CD4-positive, alpha-beta T cell (primary cell): ENCODE measurements around the gene TLR9. TPM values are rescaled to one million over a fixed set of nuclear protein-coding genes. Genes with fewer than 3 reads are reported as not detected.
A peak's percentile ranks its signal among the peaks of the same experiment; 100 is the strongest.

ENCODE experiments used
- ATAC-seq: fragments of 200-7000 bp; cut with Tn5 transposase; one replicate; pipeline ENCODE4 v1.10.0; 2022; ENCODE audit warnings: mild to moderate bottlenecking; ENCODE audit not compliant: poor library complexity
- CTCF ChIA-PET: fragments of 350-600 bp; sonication (Branson Sonifier 250); formaldehyde crosslinking; loops from one replicate; lab custom pipeline; 2021; ENCODE audit warnings: antibody characterized with exemption, inconsistent platforms; lab: Charles Lee
- POLR2A ChIA-PET: fragments of 350-600 bp; sonication (Branson Sonifier 250); formaldehyde crosslinking; loops from one replicate; lab custom pipeline; 2021; ENCODE audit warnings: antibody characterized with exemption, inconsistent platforms; lab: Charles Lee
- DNase-seq, 14 experiments: peaks; one replicate each; pipeline ENCODE4 v3.0.0-alpha.2; 2013 to 2020; ENCODE audit warnings: mixed read lengths in 2 of 14
- H3K27ac ChIP-seq, 2 donors: one replicate each; pipeline versions ENCODE4 v1.5.1 to v1.7.0; 2013; ENCODE audit warnings: low read length in 2 of 2, low read depth in 1 of 2, mild to moderate bottlenecking in 1 of 2
- H3K27me3 ChIP-seq, 2 experiments: 1 replicate in 1 of 2; 2 replicates in 1 of 2; pipeline versions ENCODE4 v1.6.1 to v1.7.0; 2013; ENCODE audit warnings: low read length in 2 of 2, control low read depth in 1 of 2, mild to moderate bottlenecking in 1 of 2, moderate library complexity in 1 of 2; ENCODE audit not compliant: insufficient read depth in 2 of 2, control insufficient read depth in 1 of 2
- H3K36me3 ChIP-seq: one replicate; pipeline ENCODE4 v1.6.1; 2013; ENCODE audit warnings: low read length, control low read depth; ENCODE audit not compliant: insufficient read depth
- H3K4me1 ChIP-seq: one replicate; pipeline ENCODE4 v1.6.1; 2013; ENCODE audit warnings: low read length, control low read depth; ENCODE audit not compliant: insufficient read depth
- H3K4me3 ChIP-seq: one replicate; pipeline ENCODE4 v1.5.1; 2013; ENCODE audit warnings: mild to moderate bottlenecking, low read length, moderate library complexity
- H3K9me3 ChIP-seq, 2 experiments: 1 replicate in 1 of 2; 2 replicates in 1 of 2; pipeline versions ENCODE4 v1.6.1 to v1.7.0; 2013; ENCODE audit warnings: low read length in 2 of 2, mild to moderate bottlenecking in 2 of 2, control low read depth in 1 of 2, moderate library complexity in 1 of 2; ENCODE audit not compliant: control insufficient read depth in 1 of 2, insufficient read depth in 1 of 2
- H3K27ac Mint-ChIP-seq: one replicate; pipeline ENCODE4 v1.8.0; 2020; ENCODE audit warnings: mixed read lengths
- H3K27me3 Mint-ChIP-seq: one replicate; pipeline ENCODE4 v1.8.0; 2021; ENCODE audit warnings: mixed read lengths
- H3K36me3 Mint-ChIP-seq: one replicate; pipeline ENCODE4 v1.8.0; 2021; ENCODE audit warnings: low read depth, mixed read lengths
- H3K4me1 Mint-ChIP-seq: one replicate; pipeline ENCODE4 v1.8.0; 2021; ENCODE audit warnings: low read depth, mixed read lengths
- H3K4me3 Mint-ChIP-seq: one replicate; pipeline ENCODE4 v1.8.0; 2020; ENCODE audit warnings: mild to moderate bottlenecking, mixed read lengths
- H3K9me3 Mint-ChIP-seq: one replicate; pipeline ENCODE4 v1.8.0; 2020; ENCODE audit warnings: mixed read lengths
- intact Hi-C, 2 experiments: fragments of 100-400 bp; cut with DNase I in 1 of 2; cut with micrococcal nuclease in 1 of 2; formaldehyde crosslinking; loops; one replicate each; pipeline versions ENCODE4 v1.15.1 to v1.9.0; 2023 to 2025; cut with DNase I, micrococcal nuclease
- total RNA-seq, 174 experiments: library from RNA in 2 of 174; stranded (reverse) in 2 of 174; gene quantifications; one replicate each; pipeline ENCODE4 v1.2.3 and lab custom pipeline; 2021 to 2026
- TF ChIP-seq, protein P1 (sequence below): fragments of 200-600 bp; IDR thresholded peaks from one replicate; pipeline ENCODE4 v1.8.0; 2022; ENCODE audit warnings: antibody characterized with exemption, mild to moderate bottlenecking

TLR9 gene
- total RNA-seq, 2 experiments from 2014 or later: 0.08 to 0.17 TPM

DNA sequence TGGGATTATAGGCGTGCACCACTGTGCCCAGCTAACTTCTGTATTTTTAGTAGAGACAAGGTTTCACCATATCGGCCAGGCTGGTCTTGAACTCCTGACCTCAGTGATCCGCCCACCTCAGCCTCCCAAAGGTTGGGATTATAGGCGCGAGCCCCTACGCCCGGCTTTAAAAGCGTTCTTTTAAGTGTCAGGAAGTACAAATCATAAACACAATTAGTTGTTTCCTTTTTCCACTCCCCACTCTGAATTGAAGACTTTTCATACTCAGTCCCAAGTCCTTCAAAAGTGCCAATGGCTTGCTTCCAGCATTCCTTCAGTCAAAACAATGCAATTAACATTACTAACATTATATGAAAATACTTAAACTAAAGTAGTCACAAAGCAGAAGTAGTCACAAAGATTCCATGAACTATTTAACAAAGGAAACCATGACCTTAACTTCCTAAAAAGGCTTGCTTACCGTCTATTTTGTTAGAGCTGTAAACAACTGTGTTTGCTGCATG lies 44.9 kb upstream of the TLR9 start:
- H3K27me3 Mint-ChIP-seq: no peaks in the 10 kb centered on the region
- H3K36me3 Mint-ChIP-seq: peaks cover 94% of the 10 kb centered on the region
- no peaks in the 10 kb centered on the region for H3K9me3 ChIP-seq
- peak overlapping the region; percentile 92 for H3K27ac Mint-ChIP-seq
- H3K36me3 ChIP-seq: peaks cover 71% of the 10 kb centered on the region
- peak overlapping the region; percentile 87 for H3K4me3 Mint-ChIP-seq
- H3K9me3 Mint-ChIP-seq: no peaks in the 10 kb centered on the region
- peak overlapping the region; percentile 70 to 75 for H3K27ac ChIP-seq
- CTCF ChIA-PET: interaction anchor here (0.9 to 4.0 kb wide), 10 partner anchors 8 to 69 kb away, joined by 3 to 27 read pairs (median 5); partner anchors contain the start of gene WDR82
- peak overlapping the region; percentile 44 for H3K4me3 ChIP-seq
- POLR2A ChIA-PET: interaction anchor here (0.7 to 5.9 kb wide), 12 partner anchors 9 to 69 kb away, joined by 4 to 131 read pairs (median 8); partner anchors contain the start of genes GLYCTK, PPM1M and TWF2
- no peaks in the 10 kb centered on the region for H3K27me3 ChIP-seq
- peaks cover 91% of the 10 kb centered on the region for H3K4me1 Mint-ChIP-seq
- intact Hi-C loops: loop anchor here (2.0 to 10.0 kb wide), 3 partner anchors 14 to 64 kb away; partner anchors contain the start of gene TWF2 (in 1 of the 2)
- H3K4me1 ChIP-seq: peaks cover 67% of the 10 kb centered on the region
- TF ChIP-seq, protein P1, sequence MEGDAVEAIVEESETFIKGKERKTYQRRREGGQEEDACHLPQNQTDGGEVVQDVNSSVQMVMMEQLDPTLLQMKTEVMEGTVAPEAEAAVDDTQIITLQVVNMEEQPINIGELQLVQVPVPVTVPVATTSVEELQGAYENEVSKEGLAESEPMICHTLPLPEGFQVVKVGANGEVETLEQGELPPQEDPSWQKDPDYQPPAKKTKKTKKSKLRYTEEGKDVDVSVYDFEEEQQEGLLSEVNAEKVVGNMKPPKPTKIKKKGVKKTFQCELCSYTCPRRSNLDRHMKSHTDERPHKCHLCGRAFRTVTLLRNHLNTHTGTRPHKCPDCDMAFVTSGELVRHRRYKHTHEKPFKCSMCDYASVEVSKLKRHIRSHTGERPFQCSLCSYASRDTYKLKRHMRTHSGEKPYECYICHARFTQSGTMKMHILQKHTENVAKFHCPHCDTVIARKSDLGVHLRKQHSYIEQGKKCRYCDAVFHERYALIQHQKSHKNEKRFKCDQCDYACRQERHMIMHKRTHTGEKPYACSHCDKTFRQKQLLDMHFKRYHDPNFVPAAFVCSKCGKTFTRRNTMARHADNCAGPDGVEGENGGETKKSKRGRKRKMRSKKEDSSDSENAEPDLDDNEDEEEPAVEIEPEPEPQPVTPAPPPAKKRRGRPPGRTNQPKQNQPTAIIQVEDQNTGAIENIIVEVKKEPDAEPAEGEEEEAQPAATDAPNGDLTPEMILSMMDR: no peak
- DNase-seq: no peak
- ATAC-seq: no peak

DNA sequence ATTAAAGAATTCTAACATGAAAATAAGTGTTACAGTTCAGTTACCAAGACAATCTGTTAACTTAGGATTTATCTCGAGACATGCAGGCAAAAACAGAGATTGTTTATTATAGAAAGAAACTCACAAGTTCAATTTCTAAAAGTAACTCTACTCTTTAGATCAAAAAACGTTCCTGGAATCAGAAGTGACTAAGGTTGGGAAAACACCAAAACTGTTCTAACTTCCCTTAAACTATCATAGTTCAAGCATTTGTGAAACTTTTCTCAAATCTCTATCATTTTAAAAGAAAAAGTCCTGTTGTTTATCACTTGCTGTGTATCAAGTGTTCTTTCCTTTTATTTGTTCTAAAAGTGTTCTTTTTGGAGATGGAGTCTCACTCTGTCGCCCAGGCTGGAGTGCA lies 44.3 kb upstream of the TLR9 start:
- intact Hi-C loops: loop anchor here (2.0 to 10.0 kb wide), 3 partner anchors 13 to 65 kb away; partner anchors contain the start of gene TWF2 (in 1 of the 2)
- peaks cover 75% of the 10 kb centered on the region for H3K36me3 ChIP-seq

DNA sequence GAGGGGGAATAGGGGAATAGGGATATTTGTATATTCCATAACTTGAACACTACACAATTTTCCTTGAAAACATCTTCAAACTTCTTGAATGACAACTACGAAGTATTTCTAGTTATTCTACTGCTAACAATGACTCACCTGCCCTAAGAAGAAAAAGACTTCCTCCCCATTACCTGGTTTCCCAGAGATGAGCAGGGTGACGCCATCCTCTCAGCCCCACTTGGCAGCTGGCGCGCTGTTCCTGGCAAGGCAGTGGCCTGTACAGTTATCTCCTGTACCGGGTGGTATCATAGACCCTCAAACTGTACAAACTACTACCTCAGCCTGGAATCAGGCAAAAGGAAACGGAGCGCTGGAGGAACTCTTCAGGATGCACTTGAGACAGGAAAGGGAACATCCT lies 42.6 kb upstream of the TLR9 start:
- peak; percentile 64 for ATAC-seq
- intact Hi-C loops: loop anchor here in 1 of 2 experiments (1.0 kb wide), 1 partner anchor 10 kb away; the partner anchor contains the start of gene WDR82
- TF ChIP-seq, protein P1: no peak

More for the DNA sequence above, 44.3 kb upstream of the TLR9 start:
- ChIA-PET POLR2A (interaction anchor here (2.0 to 5.9 kb wide), 3 partner anchors 14 to 32 kb away, joined by 8 to 131 read pairs (median 28); partner anchors contain the start of genes PPM1M and TWF2), CTCF (interaction anchor here (1.4 to 2.3 kb wide), 3 partner anchors 9 to 13 kb away, joined by 3 to 7 read pairs (median 5); partner anchors contain the start of gene WDR82)
- TF ChIP-seq, protein P1: no peak
- peak overlapping the region; percentile 70 to 75 for H3K27ac ChIP-seq
- ATAC-seq: no peak
- Mint-ChIP-seq H3K36me3 (peaks cover 96% of the 10 kb centered on the region), H3K9me3 (no peaks in the 10 kb centered on the region), H3K27ac (peak overlapping the region; percentile 92), H3K4me3 (peak overlapping the region; percentile 87), H3K27me3 (no peaks in the 10 kb centered on the region), H3K4me1 (peaks cover 93% of the 10 kb centered on the region)
- H3K4me1 ChIP-seq: peaks cover 65% of the 10 kb centered on the region
- H3K9me3 ChIP-seq: no peaks in the 10 kb centered on the region
- no peaks in the 10 kb centered on the region for H3K27me3 ChIP-seq
- H3K4me3 ChIP-seq: no peak overlapping the region
- no peak for DNase-seq

More for the DNA sequence above, 42.6 kb upstream of the TLR9 start:
- ChIA-PET POLR2A (interaction anchor here (0.7 to 5.9 kb wide), 6 partner anchors 9 to 25 kb away, joined by 3 to 131 read pairs (median 6); partner anchors contain the start of gene PPM1M), CTCF (interaction anchor here (0.7 to 1.1 kb wide), 5 partner anchors 10 to 145 kb away, joined by 3 to 5 read pairs (median 4); partner anchors contain the start of gene WDR82)
- Histone ChIP-seq H3K27ac (peak overlapping the region; percentile 61 to 66), H3K9me3 (no peaks in the 10 kb centered on the region), H3K4me1 (peaks cover 66% of the 10 kb centered on the region), H3K4me3 (no peak overlapping the region), H3K27me3 (no peaks in the 10 kb centered on the region), H3K36me3 (peaks cover 82% of the 10 kb centered on the region)
- no peaks in the 10 kb centered on the region for H3K27me3 Mint-ChIP-seq
- peak overlapping the region; percentile 80 for H3K4me3 Mint-ChIP-seq
- H3K9me3 Mint-ChIP-seq: no peaks in the 10 kb centered on the region
- peaks cover 97% of the 10 kb centered on the region for H3K36me3 Mint-ChIP-seq
- H3K4me1 Mint-ChIP-seq: peaks cover 94% of the 10 kb centered on the region
- peak overlapping the region; percentile 92 for H3K27ac Mint-ChIP-seq
- DNase-seq: peak in 11 of 14 experiments; percentile 40 to 70 (median 60)
